Left lung (tissue), 14 donors: ENCODE data around the gene DPY19L2. TPM values are rescaled to one million over a fixed set of nuclear protein-coding genes. Genes with fewer than 3 reads are reported as not detected.
A peak's percentile ranks its signal among the peaks of the same experiment; 100 is the strongest.
"Not testable (repeated sequence)": the region's sequence is repeated elsewhere in the genome, so short reads cannot be mapped to it uniquely, and the experiment has no call there.

Source experiments
- ATAC-seq: fragments of 200-7000 bp; cut with Tn5 transposase; one replicate; pipeline ENCODE4 v1.9.1; 2020; ENCODE audit warnings: moderate library complexity
- DNase-seq, 4 donors: peaks; one replicate each; pipeline ENCODE4 v3.0.0-alpha.2; 2013 to 2020
- H3K27ac ChIP-seq, 2 donors: fragments of 200-600 bp; sonication (generic) in 1 of 2; one replicate each; pipeline versions ENCODE4 v1.5.0 to v1.8.0; 2020 to 2021
- H3K27me3 ChIP-seq, 2 donors: fragments of 200-600 bp; sonication (generic) in 1 of 2; one replicate each; pipeline versions ENCODE4 v1.5.0 to v1.8.0; 2020 to 2021
- H3K36me3 ChIP-seq, 2 donors: fragments of 200-600 bp; sonication (generic) in 1 of 2; one replicate each; pipeline versions ENCODE4 v1.5.0 to v1.8.0; 2020 to 2021
- H3K4me1 ChIP-seq, 2 donors: fragments of 200-600 bp; one replicate each; pipeline ENCODE4 v1.8.0; 2021
- H3K4me3 ChIP-seq, 2 donors: fragments of 200-600 bp; sonication (generic) in 1 of 2; one replicate each; pipeline versions ENCODE4 v1.5.0 to v1.8.0; 2020 to 2021; ENCODE audit warnings: mild to moderate bottlenecking in 1 of 2
- H3K9me3 ChIP-seq, 2 donors: fragments of 200-600 bp; sonication (generic) in 1 of 2; one replicate each; pipeline versions ENCODE4 v1.5.0 to v1.8.0; 2020 to 2021
- intact Hi-C, 2 donors: fragments of 100-400 bp; cut with DNase I; formaldehyde crosslinking; loops; one replicate each; pipeline versions ENCODE4 v1.11.2 to v1.14.2; 2022
- long read RNA-seq, 12 donors: library from polyadenylated mRNA in 2 of 12; unstranded in 2 of 12; transcript quantifications; one replicate each; pipeline ENCODE4 v2.0.0 and lab custom pipeline, GENCODE V29; 2019 to 2026
- polyA plus RNA-seq, 6 donors: library from polyadenylated mRNA; unstranded; fragments of 120-200 nt; gene quantifications; one replicate each; pipeline ENCODE4 v1.2.1, GENCODE V29; 2013; ENCODE audit not compliant: insufficient read length in 6 of 6
- total RNA-seq, 2 donors: library from RNA; stranded (reverse); fragmentation: NEBNext Ultra II Directional; extraction: Animal tissue kit (Norgen Biotek cat#: 25700); gene quantifications; one replicate each; pipeline ENCODE4 v1.2.1, GENCODE V29; 2021
- TF ChIP-seq, protein P1 (sequence below), 2 donors: fragments of 200-600 bp; sonication (generic) in 1 of 2; IDR thresholded peaks; one replicate each; pipeline versions ENCODE4 v1.5.0 to v1.8.0; 2021; ENCODE audit warnings: antibody characterized with exemption in 2 of 2
- donor health status: DM: no; HTN: yes; CAD: no.
- donor health status: DM: no; HTN: no; CAD: no.

DPY19L2 gene
- 1 to 10 TPM; 1.2 to 1.4 TPM for total RNA-seq
- 10 to 100 TPM; 17.0 to 33.3 (median 25.2) TPM for polyA plus RNA-seq
- long read RNA-seq, donor 1, partial matches to known transcripts = 0 of 1 reads
- long read RNA-seq, donor 1, other reads (novel, unspliced or antisense) = 0 of 1 reads
- long read RNA-seq, donor 2, partial matches to known transcripts = 0 of 1 reads
- long read RNA-seq, donor 2, other reads (novel, unspliced or antisense) = 0 of 1 reads
- long read RNA-seq, donor 3 = 0 reads
- long read RNA-seq, donor 4 = 0 reads
- long read RNA-seq, donor 5, partial matches to known transcripts = 0 of 1 reads
- long read RNA-seq, donor 5, other reads (novel, unspliced or antisense) = 0 of 1 reads
- long read RNA-seq, donor 6, partial matches to known transcripts = 0 of 1 reads
- long read RNA-seq, donor 6, other reads (novel, unspliced or antisense) = 0 of 1 reads
- long read RNA-seq, donor 7 = 0 reads
- long read RNA-seq, donor 8, partial matches to known transcripts = 0 of 1 reads
- long read RNA-seq, donor 8, other reads (novel, unspliced or antisense) = 0 of 1 reads
- long read RNA-seq, donor 9 = 0 reads
- long read RNA-seq, donor 10 = 0 reads
- long read RNA-seq, donor 11, partial matches to known transcripts = 0 of 1 reads
- long read RNA-seq, donor 11, other reads (novel, unspliced or antisense) = 0 of 1 reads
- long read RNA-seq, donor 12, partial matches to known transcripts = 0 of 1 reads
- long read RNA-seq, donor 12, other reads (novel, unspliced or antisense) = 0 of 1 reads

DNA sequence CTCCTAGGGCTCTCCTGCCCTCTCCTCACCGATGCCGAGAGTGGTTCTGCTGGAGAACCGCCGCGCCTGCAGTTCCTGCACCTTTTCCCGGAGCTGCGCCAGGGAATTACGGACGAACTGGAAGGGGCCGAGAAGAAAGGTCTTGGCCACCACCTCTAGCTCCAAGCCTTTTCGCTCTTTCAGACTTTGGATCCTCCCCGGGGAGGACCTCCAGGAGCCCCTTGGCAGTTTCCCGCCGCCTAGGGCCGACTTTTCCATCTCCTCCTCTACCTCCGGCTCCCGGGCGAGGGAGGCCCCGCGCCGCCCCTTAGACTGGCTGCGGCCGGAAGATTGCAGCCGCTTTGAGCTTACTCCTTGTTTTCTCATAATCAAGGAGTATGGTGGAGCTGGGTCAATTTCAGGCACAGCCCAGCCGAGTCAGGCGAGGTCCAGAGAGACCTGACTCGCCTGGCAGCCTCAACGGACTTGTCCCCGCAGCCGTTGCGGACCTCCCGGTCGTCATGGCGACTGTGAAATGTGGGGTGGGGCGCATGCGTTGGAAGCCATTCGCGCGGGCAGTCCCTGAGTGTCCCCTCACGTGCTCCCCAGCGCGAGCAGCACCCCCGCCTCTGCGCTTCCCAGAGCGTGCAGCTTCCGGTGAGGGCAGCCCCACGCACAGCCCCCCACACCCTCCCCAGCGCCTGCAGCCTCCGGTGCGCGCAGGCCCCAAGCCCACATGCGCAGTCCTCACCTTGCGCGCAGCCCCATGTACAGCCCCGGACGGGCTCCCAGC lies at the start of gene DPY19L2:
Gene DPY19L2, minus strand, starts transcription at position 466 of the 772 bp plus-strand sequence. Its CDS starts 100 bp downstream, at position 366.
- ATAC-seq = peak; percentile 87
- Histone ChIP-seq H3K27ac (peak within 1 kb of the TSS; percentile 26 to 29), H3K27me3 (peaks cover 0 to 19% of the 10 kb centered on the region in 2 donors), H3K9me3 (no peaks in the 10 kb centered on the region), H3K4me1 (peaks cover 0 to 9% of the 10 kb centered on the region in 2 donors), H3K36me3 (no peaks in the 10 kb centered on the region), H3K4me3 (peak within 1 kb of the TSS; percentile 54 to 55)
- peak; percentile 63 to 89 (median 76) for DNase-seq
- intact Hi-C loops = no loop called here
- TF ChIP-seq, protein P1, sequence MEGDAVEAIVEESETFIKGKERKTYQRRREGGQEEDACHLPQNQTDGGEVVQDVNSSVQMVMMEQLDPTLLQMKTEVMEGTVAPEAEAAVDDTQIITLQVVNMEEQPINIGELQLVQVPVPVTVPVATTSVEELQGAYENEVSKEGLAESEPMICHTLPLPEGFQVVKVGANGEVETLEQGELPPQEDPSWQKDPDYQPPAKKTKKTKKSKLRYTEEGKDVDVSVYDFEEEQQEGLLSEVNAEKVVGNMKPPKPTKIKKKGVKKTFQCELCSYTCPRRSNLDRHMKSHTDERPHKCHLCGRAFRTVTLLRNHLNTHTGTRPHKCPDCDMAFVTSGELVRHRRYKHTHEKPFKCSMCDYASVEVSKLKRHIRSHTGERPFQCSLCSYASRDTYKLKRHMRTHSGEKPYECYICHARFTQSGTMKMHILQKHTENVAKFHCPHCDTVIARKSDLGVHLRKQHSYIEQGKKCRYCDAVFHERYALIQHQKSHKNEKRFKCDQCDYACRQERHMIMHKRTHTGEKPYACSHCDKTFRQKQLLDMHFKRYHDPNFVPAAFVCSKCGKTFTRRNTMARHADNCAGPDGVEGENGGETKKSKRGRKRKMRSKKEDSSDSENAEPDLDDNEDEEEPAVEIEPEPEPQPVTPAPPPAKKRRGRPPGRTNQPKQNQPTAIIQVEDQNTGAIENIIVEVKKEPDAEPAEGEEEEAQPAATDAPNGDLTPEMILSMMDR (IDR thresholded peaks at IDR 0.05) = no peak

DNA sequence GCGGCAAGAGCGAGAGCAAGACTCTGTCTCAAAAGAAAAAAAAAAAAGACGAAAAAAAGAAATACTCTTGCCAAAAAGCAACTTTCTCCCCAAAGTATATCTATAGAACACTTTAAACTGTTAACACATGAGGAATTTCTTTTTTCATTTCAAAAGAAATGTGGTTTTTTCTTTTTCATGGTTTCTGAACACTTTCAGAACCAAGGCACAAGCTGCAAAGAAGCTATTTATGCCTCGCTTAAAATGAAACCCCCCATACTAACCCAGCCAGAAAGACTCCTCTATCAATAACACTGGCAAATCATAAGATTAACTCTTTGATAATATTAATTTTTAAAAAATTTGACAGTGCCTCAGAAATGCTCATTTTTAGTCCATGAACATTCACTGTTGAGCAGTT lies 48.6 kb upstream of the DPY19L2 start:
- DNase-seq, intact Hi-C loops, ATAC-seq, H3K27ac ChIP-seq, H3K27me3 ChIP-seq, H3K4me1 ChIP-seq, H3K4me3 ChIP-seq, H3K36me3 ChIP-seq, H3K9me3 ChIP-seq: not testable (repeated sequence)

DNA sequence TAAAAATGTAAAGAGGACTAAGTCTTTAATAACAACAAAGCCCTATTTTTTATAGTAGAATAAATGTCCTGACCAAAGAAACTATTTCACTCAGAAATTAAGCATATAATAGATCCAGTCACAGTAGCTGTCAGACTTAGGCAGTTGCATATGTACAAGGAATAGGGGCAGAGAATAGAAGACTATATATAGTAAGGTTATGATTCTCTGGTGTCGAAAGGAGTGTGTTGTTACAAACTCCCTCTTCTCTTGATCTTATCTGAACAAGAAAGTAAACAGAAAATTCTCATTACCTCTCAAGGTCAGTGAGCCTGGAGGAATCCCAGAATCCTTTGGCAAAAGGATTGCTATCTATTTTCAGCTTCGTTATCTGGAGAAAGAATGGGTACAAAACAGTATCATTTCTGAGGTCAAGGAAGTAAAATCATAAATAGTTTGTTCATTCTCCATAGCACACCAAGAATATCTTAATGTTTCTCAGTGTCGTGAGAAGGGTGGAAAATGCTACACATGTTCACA lies 46.9 kb upstream of the DPY19L2 start:
- H3K4me1 ChIP-seq, H3K9me3 ChIP-seq, intact Hi-C loops, H3K4me3 ChIP-seq, H3K27me3 ChIP-seq, H3K27ac ChIP-seq, ATAC-seq, H3K36me3 ChIP-seq, DNase-seq: not testable (repeated sequence)

DNA sequence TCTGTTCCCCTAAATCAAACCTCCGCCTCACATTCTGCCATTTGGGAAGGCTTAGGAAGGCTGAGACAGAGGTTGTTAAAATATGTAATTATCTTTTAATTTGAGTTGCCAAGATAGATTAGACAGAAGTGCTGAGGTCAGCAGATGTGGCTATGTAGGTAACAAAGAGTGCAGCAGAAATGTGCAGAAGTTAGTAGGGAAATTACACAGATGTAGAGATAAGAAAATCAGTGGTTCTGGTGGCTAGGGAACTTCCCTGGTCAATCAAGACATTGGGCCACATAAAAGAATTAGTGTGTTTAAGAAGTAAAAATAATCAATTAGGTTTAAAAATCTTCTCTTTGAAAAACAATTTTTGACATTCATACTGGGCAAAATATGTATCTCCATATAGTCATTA lies 46.1 kb upstream of the DPY19L2 start:
- ATAC-seq, H3K4me1 ChIP-seq, H3K27ac ChIP-seq, DNase-seq, intact Hi-C loops, H3K9me3 ChIP-seq, H3K4me3 ChIP-seq, H3K36me3 ChIP-seq, H3K27me3 ChIP-seq: not testable (repeated sequence)

DNA sequence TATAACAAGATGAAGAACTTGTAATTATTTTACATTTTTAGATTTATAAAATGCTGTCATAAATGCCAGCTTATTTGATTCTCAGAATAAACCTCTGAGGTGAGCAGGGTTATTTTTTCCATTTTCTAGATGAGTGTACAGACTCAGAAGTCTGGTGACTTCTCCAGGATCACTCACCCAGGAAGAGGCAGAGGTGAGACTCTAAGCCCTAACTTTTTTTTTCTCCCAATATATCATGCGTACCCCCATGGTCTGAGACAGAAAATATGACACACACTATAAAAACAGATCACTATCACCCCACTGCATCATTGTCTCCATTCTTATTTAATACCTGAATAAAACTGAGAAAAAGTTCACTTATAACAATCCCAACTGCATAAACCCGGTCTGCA lies 45.4 kb upstream of the DPY19L2 start:
- H3K36me3 ChIP-seq, DNase-seq, H3K4me1 ChIP-seq, H3K4me3 ChIP-seq, H3K9me3 ChIP-seq, ATAC-seq, H3K27ac ChIP-seq, H3K27me3 ChIP-seq, intact Hi-C loops: not testable (repeated sequence)

DNA sequence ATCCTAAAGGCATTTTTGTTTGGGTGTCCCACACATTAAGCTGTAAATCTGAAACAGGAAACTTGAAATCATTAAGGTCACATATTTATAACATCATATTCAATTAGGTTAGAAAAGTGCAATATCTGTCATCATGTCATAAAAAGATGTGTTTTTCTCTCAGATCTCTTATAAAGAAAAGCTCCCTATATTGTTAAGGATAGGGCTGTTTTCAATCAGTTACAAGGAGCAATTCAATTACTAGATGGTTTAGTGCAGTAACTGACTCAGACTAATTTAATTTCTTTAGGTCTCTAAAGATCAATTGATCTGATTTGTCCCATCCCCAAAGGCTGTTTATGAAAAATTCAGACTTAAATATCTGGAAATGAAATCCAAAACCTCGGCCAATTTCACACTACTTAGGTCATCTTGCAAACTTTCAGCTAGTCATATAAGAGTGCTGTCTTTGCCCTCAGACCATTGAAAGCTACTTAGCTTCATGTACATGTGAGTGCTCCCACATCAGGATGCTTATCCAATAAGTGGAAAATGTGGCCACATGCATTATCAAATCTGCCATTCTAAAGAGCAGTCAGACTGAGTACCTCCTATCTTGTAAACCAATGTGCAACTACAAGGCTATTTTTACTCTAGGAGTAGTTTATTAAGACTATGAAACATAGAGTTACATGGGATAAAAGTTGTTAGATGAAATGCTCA lies 44.8 kb upstream of the DPY19L2 start:
- H3K4me3 ChIP-seq, ATAC-seq, H3K9me3 ChIP-seq, H3K36me3 ChIP-seq, H3K27ac ChIP-seq, intact Hi-C loops, H3K4me1 ChIP-seq, H3K27me3 ChIP-seq, DNase-seq: not testable (repeated sequence)

DNA sequence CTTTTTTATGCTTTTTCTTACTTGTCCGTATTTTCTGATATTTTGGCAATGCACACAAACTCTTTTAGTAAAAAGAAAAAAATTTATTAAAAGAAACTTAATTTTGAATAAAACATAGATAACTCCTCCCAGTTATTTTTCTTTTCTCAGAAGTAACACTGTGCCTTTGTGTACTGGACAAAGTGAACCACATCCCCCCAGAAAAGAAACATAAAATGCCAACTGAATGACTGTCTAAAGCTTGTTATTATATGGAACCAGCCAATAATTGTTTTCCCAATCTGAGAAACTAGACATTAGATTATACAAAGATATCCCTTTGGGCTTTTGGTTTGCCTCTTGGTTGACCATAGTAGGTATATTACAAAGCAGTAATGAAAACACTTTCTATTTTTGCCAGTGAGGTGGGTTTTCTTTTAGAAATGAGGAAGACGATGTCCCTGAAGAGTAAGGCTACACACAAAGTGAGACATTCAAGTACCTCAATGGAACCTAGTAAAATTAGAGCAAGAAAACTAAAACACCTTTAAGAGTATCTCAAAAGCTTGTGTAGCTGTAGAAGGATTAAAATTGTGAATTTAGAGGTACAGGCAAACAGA lies 44.2 kb upstream of the DPY19L2 start:
- H3K27ac ChIP-seq, H3K4me1 ChIP-seq, intact Hi-C loops, H3K9me3 ChIP-seq, H3K36me3 ChIP-seq, ATAC-seq, H3K27me3 ChIP-seq, H3K4me3 ChIP-seq, DNase-seq: not testable (repeated sequence)

DNA sequence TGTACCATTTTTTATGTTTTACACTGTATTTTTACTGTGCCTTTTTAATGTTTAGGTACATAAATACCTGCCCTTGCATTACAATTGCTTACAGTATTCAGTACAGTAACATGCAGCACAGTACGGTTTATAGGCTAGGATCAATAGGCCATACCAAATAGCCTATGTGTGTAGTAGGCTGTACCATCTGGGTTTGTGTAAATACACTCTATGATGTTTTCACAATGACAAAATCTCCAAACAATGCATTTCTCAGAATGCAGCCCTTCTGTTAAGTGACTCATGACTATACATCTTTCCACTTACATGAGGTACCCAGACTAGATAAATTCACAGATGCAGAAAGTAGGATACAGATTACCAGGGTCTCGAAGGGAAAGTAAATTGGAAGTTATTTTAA lies 43.0 kb upstream of the DPY19L2 start:
- H3K36me3 ChIP-seq, H3K9me3 ChIP-seq, H3K4me3 ChIP-seq, ATAC-seq, DNase-seq, H3K27me3 ChIP-seq, H3K4me1 ChIP-seq, H3K27ac ChIP-seq, intact Hi-C loops: not testable (repeated sequence)
